SK-N-SH treated with all-trans-retinoic acid at 6 μM for 48 hours (cell line): Measurements from ENCODE around the gene ANKRD28.

Experiments used
- ATAC-seq: fragments of 200-7000 bp; cut with Tn5 transposase; 3 replicates; pipeline ENCODE4 v1.9.1; 2020; ENCODE audit warnings: mild to moderate bottlenecking, moderate library complexity
- ARNTL ChIP-seq: fragments of 450-650 bp; formaldehyde crosslinking; IDR thresholded peaks from 2 replicates; pipeline ENCODE4 v1.5.0; 2020; ENCODE audit warnings: low read depth, mild to moderate bottlenecking, moderate library complexity, borderline replicate concordance
- BACH2 ChIP-seq: fragments of 250-450 bp; sonication (Bioruptor Pico); IDR thresholded peaks from 2 replicates; pipeline ENCODE4 v1.9.0; 2021; ENCODE audit warnings: mild to moderate bottlenecking, borderline replicate concordance
- CREB5 ChIP-seq: fragments of 250-450 bp; sonication (Bioruptor Pico); IDR thresholded peaks from 2 replicates; pipeline ENCODE4 v1.5.1; 2020; ENCODE audit warnings: low read depth, mild to moderate bottlenecking, moderate library complexity
- CSDC2 ChIP-seq: fragments of 250-450 bp; sonication (Bioruptor Pico); IDR thresholded peaks from 2 replicates; pipeline ENCODE4 v1.5.0; 2020; ENCODE audit warnings: mild to moderate bottlenecking, moderate library complexity
- ESRRG ChIP-seq: fragments of 250-450 bp; sonication (Bioruptor Pico); IDR thresholded peaks from 2 replicates; pipeline ENCODE4 v1.6.1; 2021; ENCODE audit warnings: mild to moderate bottlenecking
- GLIS3 ChIP-seq: fragments of 250-450 bp; sonication (Bioruptor Pico); IDR thresholded peaks from 2 replicates; pipeline ENCODE4 v1.5.0; 2020; ENCODE audit warnings: mild to moderate bottlenecking, moderate library complexity
- ISL1 ChIP-seq: fragments of 250-450 bp; sonication (Bioruptor Pico); IDR thresholded peaks from 2 replicates; pipeline ENCODE4 v2.1.2; 2022; ENCODE audit warnings: mild to moderate bottlenecking, moderate library complexity
- OSR1 ChIP-seq: fragments of 250-450 bp; sonication (Bioruptor Pico); IDR thresholded peaks from 2 replicates; pipeline ENCODE4 v1.8.0; 2022; ENCODE audit warnings: moderate library complexity, mild to moderate bottlenecking, inconsistent platforms
- POU6F1 ChIP-seq: fragments of 250-450 bp; sonication (Bioruptor Pico); IDR thresholded peaks from 2 replicates; pipeline ENCODE4 v1.8.0; 2021; ENCODE audit warnings: low read depth, mild to moderate bottlenecking, moderate library complexity, borderline replicate concordance
- PPARA ChIP-seq: fragments of 250-450 bp; sonication (Bioruptor Pico); IDR thresholded peaks from 2 replicates; pipeline ENCODE4 v1.5.0; 2020; ENCODE audit warnings: mild to moderate bottlenecking, borderline replicate concordance
- RARB ChIP-seq: fragments of 250-450 bp; sonication (Bioruptor Pico); IDR thresholded peaks from 2 replicates; pipeline ENCODE4 v1.8.0; 2021; ENCODE audit warnings: mild to moderate bottlenecking, moderate library complexity
- SNAI2 ChIP-seq: fragments of 250-450 bp; sonication (Bioruptor Pico); IDR thresholded peaks from 2 replicates; pipeline ENCODE4 v1.5.0; 2020; ENCODE audit warnings: mild to moderate bottlenecking, moderate library complexity
- TCF4 ChIP-seq: fragments of 250-450 bp; sonication (Bioruptor Pico); IDR thresholded peaks from 2 replicates; pipeline ENCODE4 v1.8.0; 2021; ENCODE audit warnings: mild to moderate bottlenecking, moderate library complexity, borderline replicate concordance
- TOX ChIP-seq: fragments of 250-450 bp; sonication (Bioruptor Pico); IDR thresholded peaks from 2 replicates; pipeline ENCODE4 v1.8.0; 2021; ENCODE audit warnings: mild to moderate bottlenecking, moderate library complexity, borderline replicate concordance
- TSHZ2 ChIP-seq: fragments of 250-450 bp; sonication (Bioruptor Pico); IDR thresholded peaks from 2 replicates; pipeline ENCODE4 v1.5.0; 2020; ENCODE audit warnings: mild to moderate bottlenecking, moderate library complexity
- ZC3H10 ChIP-seq: fragments of 250-450 bp; sonication (Bioruptor Pico); IDR thresholded peaks from 2 replicates; pipeline ENCODE4 v1.5.1; 2021; ENCODE audit warnings: mild to moderate bottlenecking, moderate library complexity
- ZFP3 ChIP-seq: fragments of 250-450 bp; sonication (Bioruptor Pico); IDR thresholded peaks from 2 replicates; pipeline ENCODE4 v1.5.0; 2020; ENCODE audit warnings: mild to moderate bottlenecking, moderate library complexity
- ZFP30 ChIP-seq: fragments of 450-650 bp; formaldehyde crosslinking; IDR thresholded peaks from 2 replicates; pipeline ENCODE4 v1.5.0; 2022; ENCODE audit warnings: mild to moderate bottlenecking, moderate library complexity
- ZNF70 ChIP-seq: fragments of 450-650 bp; formaldehyde crosslinking; IDR thresholded peaks from 2 replicates; pipeline ENCODE4 v1.5.0; 2020; ENCODE audit warnings: mild to moderate bottlenecking, moderate library complexity
- ZNF8 ChIP-seq: fragments of 450-650 bp; formaldehyde crosslinking; IDR thresholded peaks from 2 replicates; pipeline ENCODE4 v1.5.0; 2020; ENCODE audit warnings: mild to moderate bottlenecking, moderate library complexity

The ANKRD28 gene

GRCh38 chr3:15660055-15660935 lies 137.5 kb downstream of the ANKRD28 start (continued):
- TF ChIP-seq TSHZ2 (CRISPR knock-in tag) = no peak
- no peak for TF ChIP-seq PPARA (CRISPR knock-in tag)
- no peak for TF ChIP-seq ARNTL
- no peak for TF ChIP-seq GLIS3
- no peak for TF ChIP-seq ZNF70
- no peak for TF ChIP-seq SNAI2 (CRISPR knock-in tag)
- TF ChIP-seq ESRRG (CRISPR knock-in tag) = no peak
- TF ChIP-seq ZNF8 (CRISPR knock-in tag) = no peak
- TF ChIP-seq ZC3H10 (CRISPR knock-in tag) = no peak
- no peak for TF ChIP-seq BACH2

GRCh38 chr3:15659254-15659975 lies 138.4 kb downstream of the ANKRD28 start:
- ATAC-seq = peak; percentile 32
- TF ChIP-seq ESRRG (CRISPR knock-in tag) (no peak), PPARA (CRISPR knock-in tag) (no peak), ZFP3 (no peak), OSR1 (CRISPR knock-in tag) (no peak), TSHZ2 (CRISPR knock-in tag) (no peak), ZC3H10 (CRISPR knock-in tag) (no peak), ARNTL (no peak), POU6F1 (no peak), ISL1 (no peak), ZFP30 (CRISPR knock-in tag) (no peak), TOX (CRISPR knock-in tag) (no peak)
- TF ChIP-seq, all 23 proteins: peak for 0

- TF ChIP-seq TOX (CRISPR knock-in tag) (no peak), GLIS3 (no peak)
- ATAC-seq = no peak
These were observed 140.8 kb downstream of the ANKRD28 start for GRCh38 chr3:15657016-15657415.

GRCh38 chr3:15656342-15656741 lies 141.4 kb downstream of the ANKRD28 start:
- no peak for ATAC-seq
- TF ChIP-seq ZFP3 = no peak
- no peak for TF ChIP-seq TCF4 (CRISPR knock-in tag)
- no peak for TF ChIP-seq TSHZ2 (CRISPR knock-in tag)
- no peak for TF ChIP-seq ZNF8 (CRISPR knock-in tag)
- TF ChIP-seq CREB5 (CRISPR knock-in tag) = no peak
- no peak for TF ChIP-seq GLIS3
- no peak for TF ChIP-seq RARB
- no peak for TF ChIP-seq CSDC2 (CRISPR knock-in tag)
- TF ChIP-seq TOX (CRISPR knock-in tag) = no peak
- no peak for TF ChIP-seq BACH2
- no peak for TF ChIP-seq OSR1 (CRISPR knock-in tag)
- TF ChIP-seq PPARA (CRISPR knock-in tag) = no peak
- TF ChIP-seq POU6F1 = no peak
- TF ChIP-seq ZNF70 = no peak
- TF ChIP-seq ISL1 = no peak
